ENCODE results near the gene ZNF682.
"Not testable (repeated sequence)": the region's sequence is repeated elsewhere in the genome, so short reads cannot be mapped to it uniquely, and the experiment has no call there.

DNA sequence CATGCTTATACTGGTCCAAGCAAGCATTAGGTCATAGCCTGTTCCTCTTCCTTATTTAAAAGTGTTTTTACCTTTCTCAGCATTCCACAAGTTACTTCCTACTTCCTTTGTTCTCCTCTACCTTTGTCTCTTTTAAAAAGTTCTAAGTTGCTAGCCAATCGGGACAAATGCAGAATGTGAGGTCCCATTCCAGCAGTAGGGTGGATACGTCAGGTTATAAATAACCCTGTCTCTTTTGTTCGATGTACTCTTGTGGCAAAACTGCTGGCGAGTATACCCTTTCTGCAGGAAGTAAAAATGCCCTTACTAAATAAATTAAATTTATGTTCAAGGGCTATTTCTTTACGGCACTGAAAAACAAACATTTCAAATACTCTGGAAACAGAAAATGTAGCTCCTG lies 6.4 kb upstream of the ZNF682 start:
- not testable (repeated sequence) for TF ChIP-seq NR2C2 (CRISPR knock-in tag; IDR thresholded peaks at IDR 0.05); NR2C2 (tag; IDR thresholded peaks at IDR 0.05); CHD4 (IDR thresholded peaks at IDR 0.05; ENCODE audit: insufficient read depth, insufficient replicate concordance, low read depth, low read length, poor library complexity, severe bottlenecking)

Measured in K562 (cell line).